Upper lobe of left lung (tissue), 4 donors: ENCODE results near the gene EYS.

Source experiments
- CTCF ChIP-seq, 6 experiments: fragments of 450-650 bp in 4 of 6; fragments of 200-600 bp in 2 of 6; sonication (generic) in 2 of 6; IDR thresholded peaks; one replicate each; pipeline ENCODE4 v1.5.1; 2016 to 2019; ENCODE audit warnings: antibody characterized with exemption in 6 of 6
- POLR2A ChIP-seq, 4 donors: fragments of 450-650 bp; IDR thresholded peaks; one replicate each; pipeline ENCODE4 v1.5.1; 2016 to 2017; ENCODE audit warnings: antibody characterized with exemption in 4 of 4, mild to moderate bottlenecking in 2 of 4

GRCh38 chr6:63864671-63865318 lies 1842.2 kb downstream of the EYS start:
- no peak for TF ChIP-seq CTCF (IDR thresholded peaks at IDR 0.05)
- TF ChIP-seq POLR2A (IDR thresholded peaks at IDR 0.05): no peak
